Lower lobe of right lung (tissue), 2 donors: ENCODE data around the gene BARD1. TPM values are rescaled to one million over a fixed set of nuclear protein-coding genes. Genes with fewer than 3 reads are reported as not detected.

ENCODE experiments used
- ATAC-seq, 2 donors: fragments of 200-7000 bp; cut with Tn5 transposase; one replicate each; pipeline ENCODE4 v1.9.1; 2020 to 2022; ENCODE audit warnings: mild to moderate bottlenecking in 2 of 2, moderate library complexity in 2 of 2
- DNase-seq: peaks from one replicate; pipeline ENCODE4 v3.0.0-alpha.2; 2020
- H3K27ac ChIP-seq: fragments of 200-600 bp; one replicate; pipeline ENCODE4 v1.8.0; 2022
- H3K27me3 ChIP-seq: fragments of 200-600 bp; one replicate; pipeline ENCODE4 v1.8.0; 2022; ENCODE audit warnings: low read depth
- H3K36me3 ChIP-seq: fragments of 200-600 bp; one replicate; pipeline ENCODE4 v1.8.0; 2022; ENCODE audit warnings: mild to moderate bottlenecking
- H3K4me1 ChIP-seq: fragments of 200-600 bp; one replicate; pipeline ENCODE4 v1.8.0; 2022
- H3K4me3 ChIP-seq: fragments of 200-600 bp; one replicate; pipeline ENCODE4 v1.8.0; 2022; ENCODE audit warnings: mild to moderate bottlenecking
- H3K9me3 ChIP-seq: fragments of 200-600 bp; one replicate; pipeline ENCODE4 v1.8.0; 2022
- intact Hi-C: fragments of 100-400 bp; cut with DNase I; formaldehyde crosslinking; loops from one replicate; pipeline ENCODE4 v1.11.0; 2022
- total RNA-seq: library from RNA; stranded (reverse); fragmentation: NEBNext Ultra II Directional; extraction: Animal tissue kit (Norgen Biotek cat#: 25700); gene quantifications from one replicate; pipeline ENCODE4 v1.2.1, GENCODE V29; 2021
- TF ChIP-seq, protein P1 (sequence below): fragments of 200-600 bp; IDR thresholded peaks from one replicate; pipeline ENCODE4 v1.8.0; 2022; ENCODE audit warnings: antibody characterized with exemption, mild to moderate bottlenecking
- donor health status: DM: no; HTN: yes; CAD: no; lungs with severe emphysema.

The BARD1 gene
- total RNA-seq, 1 donor from 2014 or later: 18.5 TPM

DNA sequence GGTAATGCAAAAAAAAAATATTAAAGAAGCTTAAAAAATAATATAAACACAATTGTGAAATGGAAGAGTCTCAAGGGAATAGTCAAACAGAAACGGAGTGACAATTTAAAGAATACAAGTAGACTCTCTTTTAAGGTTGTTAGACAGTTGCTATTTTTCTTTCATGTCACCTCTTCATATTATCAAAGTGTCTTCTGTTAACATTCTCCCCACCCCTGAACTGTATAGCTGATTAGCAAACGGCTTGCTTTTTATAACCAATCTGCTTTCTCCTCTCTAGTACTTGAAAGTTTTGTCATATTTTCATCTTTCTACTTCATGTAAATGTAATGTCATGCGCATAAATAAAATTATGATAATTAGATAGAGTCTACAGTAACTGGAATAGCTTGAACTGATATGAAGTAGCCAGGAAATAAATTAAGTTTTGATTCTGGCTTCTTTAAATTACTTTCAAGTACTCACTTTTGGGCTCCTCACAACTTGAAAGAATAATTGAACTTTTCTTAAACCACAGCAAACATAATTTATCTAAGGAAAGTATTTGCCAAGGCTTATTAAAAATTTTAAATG, 37.0 kb downstream of the BARD1 start:
- ATAC-seq: no peak

DNA sequence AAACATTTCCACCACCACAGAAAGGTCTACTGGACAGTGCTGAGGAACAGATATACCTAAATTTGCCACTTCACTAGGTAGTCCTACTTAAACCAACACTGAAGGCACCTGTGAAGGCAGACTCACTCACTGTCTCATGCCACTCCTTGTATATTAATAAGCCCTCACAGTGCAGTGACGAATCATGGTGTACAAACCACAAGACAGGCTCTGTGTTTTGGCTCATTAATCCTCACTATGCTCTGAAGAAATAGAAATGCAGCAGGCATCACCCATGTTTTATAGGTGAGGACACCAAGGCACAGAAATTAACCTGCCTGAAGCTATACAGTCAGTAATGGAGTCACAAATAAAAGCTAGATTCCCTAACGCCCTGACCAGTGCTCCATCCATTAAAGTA, 44.3 kb downstream of the BARD1 start:
- no peak overlapping the region for H3K4me3 ChIP-seq
- TF ChIP-seq, protein P1, sequence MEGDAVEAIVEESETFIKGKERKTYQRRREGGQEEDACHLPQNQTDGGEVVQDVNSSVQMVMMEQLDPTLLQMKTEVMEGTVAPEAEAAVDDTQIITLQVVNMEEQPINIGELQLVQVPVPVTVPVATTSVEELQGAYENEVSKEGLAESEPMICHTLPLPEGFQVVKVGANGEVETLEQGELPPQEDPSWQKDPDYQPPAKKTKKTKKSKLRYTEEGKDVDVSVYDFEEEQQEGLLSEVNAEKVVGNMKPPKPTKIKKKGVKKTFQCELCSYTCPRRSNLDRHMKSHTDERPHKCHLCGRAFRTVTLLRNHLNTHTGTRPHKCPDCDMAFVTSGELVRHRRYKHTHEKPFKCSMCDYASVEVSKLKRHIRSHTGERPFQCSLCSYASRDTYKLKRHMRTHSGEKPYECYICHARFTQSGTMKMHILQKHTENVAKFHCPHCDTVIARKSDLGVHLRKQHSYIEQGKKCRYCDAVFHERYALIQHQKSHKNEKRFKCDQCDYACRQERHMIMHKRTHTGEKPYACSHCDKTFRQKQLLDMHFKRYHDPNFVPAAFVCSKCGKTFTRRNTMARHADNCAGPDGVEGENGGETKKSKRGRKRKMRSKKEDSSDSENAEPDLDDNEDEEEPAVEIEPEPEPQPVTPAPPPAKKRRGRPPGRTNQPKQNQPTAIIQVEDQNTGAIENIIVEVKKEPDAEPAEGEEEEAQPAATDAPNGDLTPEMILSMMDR: no peak

More for the DNA sequence above, 37.0 kb downstream of the BARD1 start:
- intact Hi-C loops: no loop called here
- Histone ChIP-seq H3K9me3 (peaks cover 8% of the 10 kb centered on the region), H3K4me1 (no peaks in the 10 kb centered on the region), H3K4me3 (no peak overlapping the region), H3K27ac (no peak overlapping the region), H3K27me3 (no peaks in the 10 kb centered on the region), H3K36me3 (peaks cover 4% of the 10 kb centered on the region)
- TF ChIP-seq, protein P1: no peak
- no peak for DNase-seq

DNA sequence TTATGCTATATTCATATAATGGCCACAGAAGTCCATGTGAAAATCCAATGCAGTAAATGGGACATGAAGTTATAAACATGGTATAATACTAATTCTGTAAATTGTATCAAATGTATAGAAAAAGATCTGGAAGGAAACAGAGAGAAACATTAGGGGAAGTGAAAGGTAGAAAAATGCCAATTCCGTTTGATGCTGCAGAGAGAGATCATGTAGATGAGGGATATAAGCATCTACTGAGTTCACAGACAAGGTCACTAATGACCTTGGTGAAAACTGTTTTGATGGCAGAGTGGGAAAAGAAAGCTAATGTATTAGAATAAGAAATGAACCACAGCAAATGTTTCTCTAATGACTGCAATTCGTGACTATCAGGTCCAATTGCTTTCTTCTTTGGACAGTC, 56.0 kb downstream of the BARD1 start:
- TF ChIP-seq, protein P1: no peak

More for the DNA sequence above, 44.3 kb downstream of the BARD1 start:
- Histone ChIP-seq H3K4me1 (no peaks in the 10 kb centered on the region), H3K9me3 (no peaks in the 10 kb centered on the region), H3K27ac (no peak overlapping the region), H3K27me3 (no peaks in the 10 kb centered on the region), H3K36me3 (peaks cover 11% of the 10 kb centered on the region)
- DNase-seq (no peak), ATAC-seq (no peak)
- intact Hi-C loops: no loop called here

DNA sequence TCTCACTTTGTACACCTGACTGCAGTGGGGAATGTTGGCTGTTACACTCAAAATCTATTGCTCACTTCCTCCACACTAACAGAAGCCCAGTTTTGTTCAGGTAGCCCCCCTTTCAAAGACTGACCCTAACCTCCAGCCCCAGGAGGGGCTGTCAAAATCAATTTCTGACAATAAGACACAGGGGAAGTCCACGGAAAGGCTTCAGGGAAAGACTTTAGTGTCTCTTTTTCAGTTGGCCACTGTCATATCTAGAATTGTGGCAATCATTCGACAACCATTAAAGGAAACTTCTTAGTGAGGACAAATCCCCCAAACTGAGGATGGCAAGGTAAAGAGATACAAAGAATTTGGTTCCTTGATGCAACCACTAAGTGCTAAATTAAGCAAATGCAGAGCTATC, 59.0 kb downstream of the BARD1 start:
- Histone ChIP-seq H3K36me3 (peaks cover 27% of the 10 kb centered on the region), H3K4me1 (no peaks in the 10 kb centered on the region), H3K27ac (no peak overlapping the region), H3K4me3 (no peak overlapping the region), H3K27me3 (no peaks in the 10 kb centered on the region), H3K9me3 (no peaks in the 10 kb centered on the region)
- no peak for DNase-seq
- TF ChIP-seq, protein P1: no peak
- no peak for ATAC-seq
- intact Hi-C loops: no loop called here

More for the DNA sequence above, 56.0 kb downstream of the BARD1 start:
- no peak overlapping the region for H3K27ac ChIP-seq
- DNase-seq: no peak
- H3K36me3 ChIP-seq: peaks cover 26% of the 10 kb centered on the region
- no peak for ATAC-seq
- H3K27me3 ChIP-seq: no peaks in the 10 kb centered on the region
- no peak overlapping the region for H3K4me3 ChIP-seq
- intact Hi-C loops: no loop called here
- no peaks in the 10 kb centered on the region for H3K4me1 ChIP-seq
- no peaks in the 10 kb centered on the region for H3K9me3 ChIP-seq

DNA sequence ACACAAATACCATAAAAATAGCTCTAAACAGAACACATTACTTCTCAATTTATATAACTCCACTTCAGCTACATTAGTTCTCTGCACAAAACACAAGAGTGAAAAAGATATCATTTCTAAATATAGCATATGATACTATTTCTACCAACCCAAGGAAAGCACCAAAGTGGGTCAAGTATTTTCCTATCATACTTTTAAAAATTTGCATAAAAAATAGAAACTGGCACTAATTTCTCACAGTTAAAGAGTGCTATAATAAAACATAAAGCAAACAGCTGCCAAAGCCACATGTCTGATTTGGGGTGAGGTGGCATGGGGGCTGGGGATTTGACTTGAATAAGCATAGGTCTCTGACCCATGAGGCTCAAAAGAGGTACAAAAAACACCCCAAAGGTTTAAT, 61.5 kb downstream of the BARD1 start:
- intact Hi-C loops: no loop called here
- TF ChIP-seq, protein P1: no peak
- no peaks in the 10 kb centered on the region for H3K4me1 ChIP-seq

More for the DNA sequence above, 61.5 kb downstream of the BARD1 start:
- Histone ChIP-seq H3K27me3 (no peaks in the 10 kb centered on the region), H3K27ac (no peak overlapping the region), H3K4me3 (no peak overlapping the region), H3K36me3 (peaks cover 44% of the 10 kb centered on the region), H3K9me3 (no peaks in the 10 kb centered on the region)
- DNase-seq (no peak), ATAC-seq (no peak)
